Measurements from ENCODE around the gene UBA3.

Gene UBA3

DNA sequence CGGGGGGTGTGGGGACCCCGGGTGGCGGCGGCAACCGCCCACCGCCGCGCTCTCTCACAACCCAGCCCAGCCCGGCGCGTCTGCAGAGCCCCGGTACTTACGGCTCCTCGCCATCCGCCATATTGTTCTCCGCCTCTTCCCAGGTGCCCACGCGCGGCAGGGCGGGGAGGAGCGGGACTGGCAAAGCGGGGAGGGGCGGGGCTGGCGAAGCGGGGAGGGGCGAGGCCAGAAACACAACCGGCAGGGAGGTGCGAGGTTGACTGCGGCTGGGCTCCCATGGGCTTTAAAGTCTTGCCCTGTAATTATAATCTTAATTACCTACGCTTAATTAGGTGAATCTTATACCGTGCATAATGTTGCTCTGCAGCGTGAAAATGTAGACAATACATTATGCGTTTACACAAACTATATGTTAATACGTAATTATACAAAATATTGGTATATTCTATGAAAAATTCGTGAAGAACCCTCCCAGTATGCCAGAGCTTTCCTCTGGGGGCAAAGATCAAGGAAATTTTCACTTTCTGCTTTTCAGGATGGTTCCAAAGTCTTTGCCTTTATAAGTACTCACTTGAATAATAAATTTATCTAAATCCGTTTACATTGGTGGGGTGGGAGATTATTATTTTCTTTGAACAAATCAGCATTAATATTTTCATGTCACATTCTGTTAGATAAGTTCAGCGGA is at the start of gene UBA3:
UBA3 (minus strand) TSS at position 133 of the 688 bp plus-strand sequence; CDS start at position 121, 12 bp downstream.
- DNase-seq = peak; percentile 92

DNA sequence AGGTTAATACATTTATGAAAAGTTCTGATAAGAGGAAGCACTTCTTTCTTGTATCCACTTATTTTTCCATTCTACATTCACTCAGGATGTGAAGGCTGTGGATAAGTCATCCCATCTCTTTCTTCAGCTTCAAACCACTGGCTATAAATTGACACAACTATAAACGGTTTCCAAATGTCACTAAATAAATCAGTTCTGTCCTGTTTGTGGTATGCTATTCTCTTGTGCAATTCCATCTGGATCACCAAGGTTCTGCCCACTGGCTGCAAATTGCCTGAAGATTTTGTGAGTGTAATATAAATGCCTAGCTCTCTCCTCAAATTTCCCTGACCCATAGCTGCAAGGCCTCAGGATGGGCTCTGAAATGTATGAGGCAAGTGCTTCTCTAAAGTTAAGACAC is 49.4 kb upstream of the UBA3 start:
- DNase-seq = no peak

- no peak for DNase-seq
Measured at GRCh38 chr3:69128509-69128908, 48.3 kb upstream of the UBA3 start.

DNA sequence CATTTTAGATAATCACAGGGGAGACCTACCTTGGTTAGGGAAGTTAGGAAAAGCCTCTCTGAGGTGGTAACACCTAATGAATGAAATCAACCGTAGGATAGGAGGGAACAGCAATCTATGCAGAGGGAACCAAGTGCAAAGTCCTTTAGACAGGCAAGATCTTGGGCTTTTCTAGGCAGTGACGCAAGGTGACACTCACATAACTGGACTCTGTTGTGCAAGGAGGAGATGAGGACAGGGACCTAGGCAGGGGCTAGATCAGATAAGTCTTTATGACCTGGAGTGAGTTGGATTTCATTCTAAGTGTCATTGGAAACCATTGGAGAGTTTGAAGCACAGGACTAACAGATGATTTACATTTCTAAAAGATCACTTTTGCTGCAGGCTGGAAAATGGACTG is 46.8 kb upstream of the UBA3 start:
- DNase-seq = no peak

GRCh38 chr3:69126216-69126615 is 46.1 kb upstream of the UBA3 start:
- no peak for DNase-seq

DNA sequence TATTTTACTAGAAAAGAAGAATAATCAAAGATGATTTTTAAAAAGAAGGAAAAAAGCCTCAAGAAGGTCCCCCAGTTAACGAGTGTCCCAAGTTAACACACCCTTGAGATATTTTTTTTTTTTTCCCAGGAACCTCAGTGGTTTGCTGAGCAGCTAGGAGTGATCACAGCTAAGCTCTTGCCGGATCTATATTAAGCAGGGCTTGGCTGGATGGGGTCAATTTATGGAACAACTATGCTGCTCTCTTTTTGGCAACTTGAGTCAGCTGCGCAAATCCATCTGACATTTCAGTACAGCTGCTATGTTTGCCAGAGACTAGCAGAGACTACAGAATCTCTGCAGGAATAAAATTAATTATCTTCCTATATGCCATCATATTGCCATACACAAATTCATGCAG is 42.2 kb upstream of the UBA3 start, which contains the start of gene LMOD3:
LMOD3 (minus strand) TSS at position 193 of the 400 bp plus-strand sequence. CDS start 209 bp downstream, outside the sequence.
- no peak for DNase-seq

DNA sequence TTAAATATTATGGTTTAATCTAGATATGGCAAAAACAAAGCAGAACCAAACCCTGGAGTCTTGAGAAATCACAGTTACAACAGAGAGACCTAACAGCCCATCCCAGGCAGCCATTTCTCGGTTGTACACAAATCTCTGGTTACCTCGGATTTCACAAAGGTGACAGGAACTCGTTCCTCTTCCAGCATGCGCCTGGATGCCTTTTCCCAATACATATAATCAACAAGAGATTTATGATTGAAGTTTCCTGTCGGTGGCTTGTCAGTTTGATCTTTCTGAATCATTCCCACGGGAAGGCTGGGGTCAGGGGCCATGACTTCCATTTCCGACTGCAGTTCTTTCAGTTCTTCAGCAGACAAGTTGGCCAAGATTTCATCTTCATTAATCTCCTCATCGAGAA is 41.8 kb upstream of the UBA3 start:
- DNase-seq = no peak

DNA sequence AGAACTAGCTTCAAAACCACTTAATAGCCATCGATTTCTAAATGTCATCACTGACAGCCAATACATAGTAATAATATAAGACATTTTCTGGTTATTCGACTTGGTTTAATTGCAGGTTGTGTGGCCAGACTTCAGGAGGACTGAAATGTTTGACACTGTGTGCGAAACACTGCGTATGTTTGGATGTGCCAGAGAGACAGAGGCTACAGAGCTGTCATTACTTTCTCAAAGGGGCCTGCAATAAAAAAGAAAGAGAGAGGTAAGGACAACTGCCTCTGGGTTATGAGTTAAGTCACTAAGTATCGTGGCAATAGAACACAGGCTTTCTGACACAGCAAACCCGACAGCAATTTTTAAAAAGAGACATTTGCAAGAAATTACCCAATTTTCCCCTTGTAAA is 41.3 kb upstream of the UBA3 start:
- DNase-seq = no peak

- peak; percentile 88 for DNase-seq
Measured at GRCh38 chr3:69120879-69121464, 40.8 kb upstream of the UBA3 start.

GRCh38 chr3:69119681-69120080 is 39.5 kb upstream of the UBA3 start:
- no peak for DNase-seq

DNA sequence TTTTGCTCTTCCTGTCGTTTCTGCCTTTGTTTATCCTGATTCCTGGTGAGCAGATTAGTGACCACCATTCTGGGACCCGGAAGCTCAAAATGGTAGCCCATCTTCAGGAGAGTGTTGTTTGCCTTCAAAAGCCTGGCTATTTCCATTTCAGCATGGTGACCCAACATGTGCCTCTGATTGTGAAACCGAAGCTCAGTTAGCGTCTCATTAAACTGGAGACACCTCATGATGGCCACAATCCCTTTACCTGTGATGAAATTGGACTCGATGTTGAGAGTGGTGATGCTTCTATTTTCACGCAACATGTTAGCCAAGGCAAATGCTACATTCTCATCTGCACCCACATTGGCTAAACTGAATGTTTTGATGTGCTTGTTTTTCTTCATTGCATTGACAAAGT is 39.0 kb upstream of the UBA3 start:
- no peak for DNase-seq

DNA sequence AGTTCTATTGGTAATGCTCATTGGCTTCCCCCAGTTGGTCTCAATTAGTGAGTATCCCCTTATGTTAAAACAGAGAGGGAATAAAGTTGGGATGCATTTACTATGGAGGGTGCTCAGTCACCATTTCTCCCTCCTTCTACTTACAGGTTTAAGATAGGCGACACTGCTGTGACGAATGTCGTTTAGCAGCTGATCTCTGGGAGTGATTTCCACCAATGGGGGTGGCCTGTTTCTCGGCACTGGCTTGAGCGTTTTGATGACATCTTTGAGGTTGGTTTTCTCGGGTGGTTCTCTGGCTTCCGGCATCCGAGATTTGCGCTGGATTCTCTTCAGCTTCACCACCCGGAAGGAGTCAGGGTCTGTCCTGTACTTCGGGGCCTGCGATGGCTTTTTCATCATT is 38.4 kb upstream of the UBA3 start:
- DNase-seq = no peak

DNA sequence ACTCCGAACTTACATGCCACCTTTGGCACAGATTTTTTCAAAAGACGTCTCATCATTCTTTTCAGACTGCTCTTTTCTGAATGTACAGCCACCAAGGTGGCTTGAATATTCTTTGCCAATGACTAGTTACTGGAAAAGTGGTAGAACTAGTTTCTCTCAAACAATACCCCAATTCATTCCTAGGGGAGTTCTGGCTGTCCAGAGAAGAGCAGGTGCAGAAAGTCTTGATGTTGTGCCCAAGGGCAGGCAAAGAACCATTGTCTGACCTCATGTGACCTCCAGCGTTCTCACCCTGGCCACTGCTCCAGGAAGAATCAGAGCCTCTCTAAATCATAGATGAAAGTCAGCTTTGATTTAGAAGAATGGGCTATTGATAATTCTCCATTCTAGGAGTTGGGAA is 36.7 kb upstream of the UBA3 start:
- DNase-seq = no peak

DNA sequence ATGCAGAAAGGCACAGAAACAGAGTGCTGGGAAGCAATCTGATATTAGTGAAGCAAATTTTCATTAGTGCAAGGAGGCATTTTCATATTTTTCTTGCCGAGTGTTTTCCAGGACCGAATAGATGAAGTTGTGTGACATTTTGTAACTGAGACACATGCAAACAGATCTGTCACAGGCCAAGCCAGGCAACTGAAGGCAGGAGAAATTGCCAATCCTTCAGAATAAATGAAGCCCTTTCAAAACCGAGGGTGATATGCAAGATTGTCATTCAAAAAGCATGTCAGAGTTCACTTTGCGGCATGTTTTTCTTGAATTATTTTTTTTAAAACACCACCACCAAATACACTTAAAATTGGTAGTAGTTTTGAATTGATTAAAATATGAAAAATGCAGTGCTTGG is 36.0 kb upstream of the UBA3 start:
- DNase-seq = no peak

DNA sequence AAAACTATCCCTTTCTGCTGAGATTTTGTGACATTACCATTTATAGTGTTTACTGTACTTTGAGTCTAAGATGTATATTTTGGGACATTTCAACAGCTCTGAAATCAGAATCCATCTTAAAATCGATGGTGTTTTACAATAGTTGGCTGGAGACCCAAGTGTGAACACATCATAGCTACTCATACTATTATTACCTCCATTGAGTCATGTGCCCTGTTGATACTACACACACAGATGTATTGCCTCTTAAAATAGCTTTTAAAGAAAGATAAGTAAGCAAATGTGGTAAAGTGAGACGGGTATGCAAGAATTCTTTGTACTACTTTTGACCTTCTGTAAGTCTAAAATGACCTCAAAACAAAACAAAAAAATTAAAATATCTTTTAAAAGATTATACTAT is 35.6 kb upstream of the UBA3 start:
- DNase-seq = no peak

- DNase-seq = no peak
Measured at GRCh38 chr3:69113536-69113935, 33.4 kb upstream of the UBA3 start.

DNA sequence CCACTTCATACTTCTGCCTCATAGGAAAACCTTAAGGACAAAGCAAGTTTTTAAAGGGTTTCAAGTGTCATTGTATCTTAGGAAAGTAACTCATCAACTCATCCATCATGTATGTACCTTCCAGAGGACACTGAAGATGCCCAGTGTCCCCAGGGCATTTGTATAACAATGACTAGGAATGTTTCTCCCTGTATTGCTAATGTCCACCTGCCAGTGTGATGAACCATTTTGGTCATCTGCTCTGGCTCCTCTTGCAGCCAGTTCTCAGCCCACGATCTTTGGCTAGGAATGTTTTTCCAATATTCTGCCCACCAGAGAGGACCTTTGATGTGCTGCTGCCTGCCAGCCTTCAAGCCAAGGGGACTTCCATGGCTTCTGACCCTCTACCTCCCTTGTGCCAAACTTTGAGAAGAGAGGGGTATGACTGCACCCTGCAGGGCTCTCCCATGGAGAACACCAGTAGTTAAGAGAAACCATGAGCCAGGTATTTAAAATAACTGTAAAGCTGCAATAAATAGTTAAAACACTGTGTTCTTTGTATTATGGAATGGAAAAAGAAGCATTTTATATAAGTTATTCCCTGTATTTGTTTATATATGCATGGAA is 30.9 kb upstream of the UBA3 start:
- DNase-seq = no peak

DNA sequence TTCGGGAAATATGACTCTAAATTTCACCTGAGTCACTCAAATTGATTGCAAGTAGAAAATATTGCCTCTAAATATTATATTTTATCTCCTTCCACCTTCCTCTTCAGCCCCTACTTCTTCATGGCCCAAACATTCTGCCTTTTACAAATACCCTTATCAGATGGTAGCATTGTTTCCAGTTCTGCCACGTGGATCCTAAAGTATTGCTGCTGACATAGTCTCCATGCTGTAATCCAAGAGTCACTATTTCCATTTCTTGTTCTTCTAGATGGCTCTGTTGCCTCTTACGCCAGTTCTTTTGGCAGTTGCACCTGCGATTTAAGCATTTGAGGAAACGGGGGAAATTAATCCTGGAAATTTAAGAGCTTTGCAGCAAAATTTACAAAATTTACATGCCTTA is 28.6 kb upstream of the UBA3 start:
- no peak for DNase-seq

- no peak for DNase-seq
Measured at GRCh38 chr3:69107841-69108240, 27.7 kb upstream of the UBA3 start.

GRCh38 chr3:69105320-69105719 is 25.2 kb upstream of the UBA3 start:
- no peak for DNase-seq

DNA sequence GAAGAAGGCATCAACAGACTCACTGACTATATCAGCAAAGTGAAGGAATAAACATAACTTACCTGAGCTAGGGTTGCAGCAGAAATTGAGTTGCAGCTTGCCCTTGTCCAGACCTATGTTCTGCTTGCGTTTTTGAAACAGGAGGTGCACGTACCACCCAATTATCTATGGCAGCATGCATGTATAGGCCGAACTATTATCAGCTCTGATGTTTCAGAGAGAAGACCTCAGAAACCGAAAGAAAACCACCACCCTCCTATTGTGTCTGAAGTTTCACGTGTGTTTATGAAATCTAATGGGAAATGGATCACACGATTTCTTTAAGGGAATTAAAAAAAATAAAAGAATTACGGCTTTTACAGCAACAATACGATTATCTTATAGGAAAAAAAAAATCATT is 24.4 kb upstream of the UBA3 start:
- no peak for DNase-seq

DNA sequence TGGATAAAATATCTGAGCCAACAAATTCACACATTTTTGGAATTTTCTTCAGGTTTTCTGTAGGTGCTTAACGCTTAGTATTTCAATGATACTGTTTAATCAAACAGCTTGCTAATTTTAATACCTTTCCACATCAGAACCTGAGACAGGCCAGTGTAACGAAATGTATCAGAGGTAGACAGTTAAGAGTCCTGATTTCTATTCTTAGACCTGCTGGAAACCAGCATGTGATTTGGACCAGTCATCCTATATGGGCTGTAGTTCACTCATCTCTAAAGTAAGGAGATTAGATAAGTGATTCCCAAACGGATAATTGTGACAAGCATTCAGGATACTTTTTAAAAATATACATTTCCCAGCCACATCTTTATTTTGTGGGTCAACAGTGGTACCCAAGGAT is 23.0 kb upstream of the UBA3 start:
- no peak for DNase-seq

- no peak for DNase-seq
Measured at GRCh38 chr3:69102384-69102783, 22.2 kb upstream of the UBA3 start.

GRCh38 chr3:69099576-69099975 is 19.4 kb upstream of the UBA3 start:
- no peak for DNase-seq
